CD8-positive, alpha-beta memory T cell (primary cell): Measurements from ENCODE around the gene KCNAB1. TPM values are rescaled to one million over a fixed set of nuclear protein-coding genes. Genes with fewer than 3 reads are reported as not detected.
"Not testable (repeated sequence)": the region's sequence is repeated elsewhere in the genome, so short reads cannot be mapped to it uniquely, and the experiment has no call there.

Experiments used
- CTCF ChIA-PET: fragments of 350-600 bp; sonication (Branson Sonifier 250); formaldehyde crosslinking; loops from one replicate; lab custom pipeline; 2021; ENCODE audit warnings: antibody characterized with exemption; lab: Charles Lee
- POLR2A ChIA-PET: fragments of 350-600 bp; sonication (Branson Sonifier 250); formaldehyde crosslinking; loops from one replicate; lab custom pipeline; 2021; ENCODE audit warnings: antibody characterized with exemption; lab: Charles Lee
- DNase-seq, 5 donors: peaks; one replicate each; pipeline versions ENCODE4 v3.0.0 to v3.0.0-alpha.2; 2020 to 2022; ENCODE audit warnings: mixed read lengths in 1 of 5
- H3K27ac ChIP-seq: one replicate; pipeline ENCODE4 v1.7.0; 2013; ENCODE audit warnings: low read depth, mild to moderate bottlenecking, low read length, moderate library complexity
- H3K27me3 ChIP-seq: 2 replicates; pipeline ENCODE4 v1.7.0; 2013; ENCODE audit warnings: low read length, mild to moderate bottlenecking; ENCODE audit not compliant: insufficient read depth, poor library complexity, severe bottlenecking
- H3K36me3 ChIP-seq: 2 replicates; pipeline ENCODE4 v1.7.0; 2013; ENCODE audit warnings: mild to moderate bottlenecking, low read length, moderate library complexity; ENCODE audit not compliant: insufficient read depth
- H3K4me1 ChIP-seq: 2 replicates; pipeline ENCODE4 v1.7.0; 2013; ENCODE audit warnings: mild to moderate bottlenecking, low read length, moderate library complexity; ENCODE audit not compliant: insufficient read depth
- H3K4me3 ChIP-seq: 2 replicates; pipeline ENCODE4 v1.7.0; 2013; ENCODE audit warnings: mild to moderate bottlenecking, low read length
- H3K9me3 ChIP-seq: 2 replicates; pipeline ENCODE4 v1.7.0; 2013; ENCODE audit warnings: mild to moderate bottlenecking, low read length
- H3K27ac Mint-ChIP-seq, 8 donors: one replicate each; pipeline ENCODE4 v1.8.0; 2020 to 2021; ENCODE audit warnings: mixed read lengths in 8 of 8, mild to moderate bottlenecking in 6 of 8, inconsistent platforms in 3 of 8, moderate library complexity in 3 of 8
- H3K27me3 Mint-ChIP-seq, 2 donors: one replicate each; pipeline ENCODE4 v1.8.0; 2020 to 2021; ENCODE audit warnings: mixed read lengths in 2 of 2, mild to moderate bottlenecking in 1 of 2, moderate library complexity in 1 of 2
- H3K36me3 Mint-ChIP-seq, 3 donors: one replicate each; pipeline ENCODE4 v1.8.0; 2020 to 2021; ENCODE audit warnings: mixed read lengths in 3 of 3, inconsistent platforms in 1 of 3, mild to moderate bottlenecking in 1 of 3
- H3K4me1 Mint-ChIP-seq, 3 donors: one replicate each; pipeline ENCODE4 v1.8.0; 2020 to 2021; ENCODE audit warnings: mixed read lengths in 3 of 3, inconsistent platforms in 1 of 3, mild to moderate bottlenecking in 1 of 3
- H3K4me3 Mint-ChIP-seq, 7 donors: one replicate each; pipeline ENCODE4 v1.8.0; 2020 to 2021; ENCODE audit warnings: mixed read lengths in 7 of 7, mild to moderate bottlenecking in 6 of 7, moderate library complexity in 4 of 7, inconsistent platforms in 2 of 7
- H3K9me3 Mint-ChIP-seq, 5 donors: one replicate each; pipeline ENCODE4 v1.8.0; 2020 to 2022; ENCODE audit warnings: mixed read lengths in 5 of 5, mild to moderate bottlenecking in 3 of 5, moderate library complexity in 2 of 5, inconsistent platforms in 1 of 5
- polyA plus RNA-seq: library from polyadenylated mRNA; unstranded; fragments of 300-500 nt; fragmentation: Illumina TruSeq; gene quantifications from one replicate; pipeline ENCODE4 v1.2.3, GENCODE V29; 2021
- total RNA-seq, 2 experiments: library from RNA; stranded (reverse); gene quantifications; one replicate each; pipeline ENCODE4 v1.2.3, GENCODE V29; 2021

Gene KCNAB1
- total and polyA plus RNA-seq, 3 experiments from 2014 or later: 0.32 TPM; not detected in 2

DNA sequence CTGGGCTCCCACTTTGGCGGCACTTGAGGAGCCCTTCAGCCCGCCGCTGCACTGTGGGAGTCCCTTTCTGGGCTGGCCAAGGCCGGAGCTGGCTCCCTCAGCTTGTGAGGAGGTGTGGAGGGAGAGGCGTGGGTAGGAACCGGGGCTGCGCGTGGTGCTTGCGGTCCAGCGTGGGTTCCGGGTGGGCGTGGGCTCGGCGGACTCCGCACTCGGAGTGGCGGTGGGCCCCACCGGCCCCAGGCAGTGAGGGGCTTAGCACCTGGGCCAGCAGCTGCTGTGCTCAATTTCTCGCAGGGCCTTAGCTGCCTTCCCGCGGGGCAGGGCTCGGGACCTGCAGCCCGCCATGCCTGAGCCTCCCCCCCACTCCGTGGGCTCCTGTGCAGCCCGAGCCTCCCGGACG is 21.0 kb upstream of the KCNAB1 start:
- CTCF ChIA-PET: interaction anchor here (0.6 kb wide), 1 partner anchor 1193 kb away, joined by 3 read pairs; no protein-coding TSS in a partner anchor
- POLR2A ChIA-PET, DNase-seq, H3K9me3 ChIP-seq, H3K27ac ChIP-seq, H3K9me3 Mint-ChIP-seq, H3K4me1 Mint-ChIP-seq, H3K4me3 Mint-ChIP-seq, H3K4me3 ChIP-seq, H3K27me3 ChIP-seq, H3K36me3 Mint-ChIP-seq, H3K4me1 ChIP-seq, H3K27ac Mint-ChIP-seq, H3K36me3 ChIP-seq: not testable (repeated sequence)
- H3K27me3 Mint-ChIP-seq: peaks cover 0 to 15% of the 10 kb centered on the region in 2 donors

- H3K9me3 Mint-ChIP-seq, H3K4me3 Mint-ChIP-seq, H3K27ac Mint-ChIP-seq, H3K27ac ChIP-seq, H3K36me3 ChIP-seq, H3K27me3 ChIP-seq, H3K4me3 ChIP-seq, H3K9me3 ChIP-seq, POLR2A ChIA-PET, H3K4me1 Mint-ChIP-seq, DNase-seq, H3K36me3 Mint-ChIP-seq, H3K4me1 ChIP-seq: not testable (repeated sequence)
- CTCF ChIA-PET: interaction anchor here (0.6 kb wide), 1 partner anchor 1193 kb away, joined by 3 read pairs; no protein-coding TSS in a partner anchor
- peaks cover 0 to 18% of the 10 kb centered on the region in 2 donors for H3K27me3 Mint-ChIP-seq
Observed at GRCh38 chr3:156099984-156100383, 20.4 kb upstream of the KCNAB1 start.

DNA sequence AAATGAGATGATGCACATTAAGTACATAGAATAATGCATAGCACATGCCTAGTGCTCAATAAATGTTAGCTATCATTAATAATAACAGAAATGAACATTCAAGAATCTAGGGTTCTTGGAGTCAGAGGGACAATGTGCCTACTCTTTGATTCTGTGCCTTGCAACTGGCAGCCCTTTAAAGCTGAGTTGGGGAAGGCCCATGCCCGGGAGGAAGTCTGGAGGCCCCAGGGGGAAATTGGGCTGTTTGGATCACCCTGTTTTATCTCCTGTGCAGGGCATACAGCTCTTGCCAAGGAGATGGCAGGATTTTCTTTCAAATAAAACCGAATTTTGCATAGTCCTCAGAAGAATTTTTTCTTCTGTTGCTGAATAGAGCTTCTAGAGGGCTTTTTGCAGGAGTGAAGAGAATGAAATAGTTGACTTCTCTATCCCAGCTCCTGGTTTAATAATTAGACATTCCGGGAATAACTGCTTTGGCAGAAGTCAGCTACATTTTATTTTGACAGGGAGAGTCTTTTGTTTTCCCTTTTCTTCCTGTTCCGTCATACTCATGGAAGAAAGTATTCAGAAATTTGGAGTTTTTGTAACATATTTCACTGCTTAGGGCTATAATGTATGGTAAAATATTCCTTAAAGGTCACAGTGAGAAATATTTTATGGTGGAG is 18.0 kb upstream of the KCNAB1 start:
- H3K27me3 ChIP-seq: no peaks in the 10 kb centered on the region
- Mint-ChIP-seq H3K36me3 (no peaks in the 10 kb centered on the region), H3K27ac (no peak overlapping the region), H3K9me3 (no peaks in the 10 kb centered on the region), H3K4me1 (no peaks in the 10 kb centered on the region), H3K27me3 (peaks cover 3 to 21% of the 10 kb centered on the region in 2 donors), H3K4me3 (no peak overlapping the region)
- POLR2A ChIA-PET: no interaction called here
- CTCF ChIA-PET: no interaction called here
- no peaks in the 10 kb centered on the region for H3K9me3 ChIP-seq
- no peaks in the 10 kb centered on the region for H3K36me3 ChIP-seq
- H3K27ac ChIP-seq: no peak overlapping the region
- no peak overlapping the region for H3K4me3 ChIP-seq
- DNase-seq: no peak
- H3K4me1 ChIP-seq: no peaks in the 10 kb centered on the region

DNA sequence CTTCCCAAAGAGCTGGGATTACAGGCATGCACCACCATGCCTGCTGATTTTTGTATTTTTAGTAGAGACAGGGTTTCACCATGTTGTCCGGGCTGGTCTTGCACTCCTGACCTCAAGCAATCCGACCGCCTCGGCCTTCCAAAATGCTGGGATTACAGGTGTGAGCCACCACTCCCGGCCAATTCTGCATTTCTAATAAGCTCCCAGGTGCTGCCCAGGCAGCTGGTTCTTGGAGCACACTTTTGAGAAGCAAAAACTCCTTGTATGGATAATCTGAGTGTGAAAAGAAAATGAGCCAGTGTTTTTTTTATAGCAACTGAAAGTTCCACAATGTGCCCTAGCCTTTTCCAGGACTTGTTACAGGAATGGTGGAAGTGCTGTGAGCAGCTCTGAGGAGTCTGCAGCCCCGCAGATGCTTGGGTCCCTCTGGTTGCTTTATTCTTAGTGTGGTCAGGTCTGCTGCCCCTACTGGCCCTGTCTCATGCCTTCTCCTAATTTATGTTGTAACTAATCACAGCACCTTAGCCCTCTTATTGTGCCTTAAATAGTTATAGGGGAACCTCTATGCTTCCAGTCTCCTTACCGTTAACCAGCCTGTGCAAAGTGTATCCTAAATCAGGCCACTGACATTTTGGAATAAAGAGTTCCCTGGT is 13.5 kb upstream of the KCNAB1 start:
- CTCF ChIA-PET: interaction anchor here (1.2 kb wide), 1 partner anchor 19 kb away, joined by 3 read pairs; no protein-coding TSS in a partner anchor
- Mint-ChIP-seq H3K36me3 (no peaks in the 10 kb centered on the region), H3K27ac (peak overlapping the region in 1 of 8 donors; percentile 39), H3K9me3 (no peaks in the 10 kb centered on the region), H3K4me1 (no peaks in the 10 kb centered on the region), H3K27me3 (peaks cover 3 to 25% of the 10 kb centered on the region in 2 donors), H3K4me3 (no peak overlapping the region)
- Histone ChIP-seq H3K36me3 (no peaks in the 10 kb centered on the region), H3K4me1 (no peaks in the 10 kb centered on the region), H3K27ac (no peak overlapping the region), H3K4me3 (no peak overlapping the region), H3K27me3 (no peaks in the 10 kb centered on the region), H3K9me3 (no peaks in the 10 kb centered on the region)
- no peak for DNase-seq
- POLR2A ChIA-PET: no interaction called here

GRCh38 chr3:156107504-156107903 is 12.9 kb upstream of the KCNAB1 start:
- Histone ChIP-seq H3K4me1 (no peaks in the 10 kb centered on the region), H3K27me3 (no peaks in the 10 kb centered on the region), H3K9me3 (no peaks in the 10 kb centered on the region), H3K36me3 (no peaks in the 10 kb centered on the region), H3K4me3 (no peak overlapping the region), H3K27ac (no peak overlapping the region)
- ChIA-PET POLR2A (no interaction called here), CTCF (interaction anchor here (1.2 kb wide), 1 partner anchor 18 kb away, joined by 3 read pairs; no protein-coding TSS in a partner anchor)
- Mint-ChIP-seq H3K4me3 (no peak overlapping the region), H3K4me1 (no peaks in the 10 kb centered on the region), H3K27me3 (peaks cover 3 to 28% of the 10 kb centered on the region in 2 donors), H3K27ac (no peak overlapping the region), H3K9me3 (no peaks in the 10 kb centered on the region), H3K36me3 (no peaks in the 10 kb centered on the region)
- DNase-seq: no peak

GRCh38 chr3:156108616-156109015 is 11.8 kb upstream of the KCNAB1 start:
- DNase-seq: no peak
- H3K4me3 Mint-ChIP-seq: no peak overlapping the region
- Histone ChIP-seq H3K27me3 (no peaks in the 10 kb centered on the region), H3K4me3 (no peak overlapping the region), H3K4me1 (no peaks in the 10 kb centered on the region), H3K27ac (no peak overlapping the region), H3K9me3 (no peaks in the 10 kb centered on the region), H3K36me3 (no peaks in the 10 kb centered on the region)
- ChIA-PET POLR2A (no interaction called here), CTCF (no interaction called here)
- no peaks in the 10 kb centered on the region for H3K9me3 Mint-ChIP-seq
- H3K27ac Mint-ChIP-seq: no peak overlapping the region
- peaks cover 0 to 1% (median 0%) of the 10 kb centered on the region in 3 donors for H3K36me3 Mint-ChIP-seq
- H3K27me3 Mint-ChIP-seq: peaks cover 4 to 30% of the 10 kb centered on the region in 2 donors
- no peaks in the 10 kb centered on the region for H3K4me1 Mint-ChIP-seq

- Mint-ChIP-seq H3K4me1 (no peaks in the 10 kb centered on the region), H3K36me3 (peaks cover 0 to 4% (median 0%) of the 10 kb centered on the region in 3 donors), H3K27ac (no peak overlapping the region), H3K9me3 (no peaks in the 10 kb centered on the region), H3K27me3 (peaks cover 6 to 33% of the 10 kb centered on the region in 2 donors), H3K4me3 (no peak overlapping the region)
- Histone ChIP-seq H3K27me3 (no peaks in the 10 kb centered on the region), H3K9me3 (no peaks in the 10 kb centered on the region), H3K4me3 (no peak overlapping the region), H3K36me3 (no peaks in the 10 kb centered on the region), H3K4me1 (no peaks in the 10 kb centered on the region), H3K27ac (no peak overlapping the region)
- CTCF ChIA-PET: no interaction called here
- no peak for DNase-seq
- POLR2A ChIA-PET: no interaction called here
Observed at GRCh38 chr3:156109989-156110388, 10.4 kb upstream of the KCNAB1 start.

DNA sequence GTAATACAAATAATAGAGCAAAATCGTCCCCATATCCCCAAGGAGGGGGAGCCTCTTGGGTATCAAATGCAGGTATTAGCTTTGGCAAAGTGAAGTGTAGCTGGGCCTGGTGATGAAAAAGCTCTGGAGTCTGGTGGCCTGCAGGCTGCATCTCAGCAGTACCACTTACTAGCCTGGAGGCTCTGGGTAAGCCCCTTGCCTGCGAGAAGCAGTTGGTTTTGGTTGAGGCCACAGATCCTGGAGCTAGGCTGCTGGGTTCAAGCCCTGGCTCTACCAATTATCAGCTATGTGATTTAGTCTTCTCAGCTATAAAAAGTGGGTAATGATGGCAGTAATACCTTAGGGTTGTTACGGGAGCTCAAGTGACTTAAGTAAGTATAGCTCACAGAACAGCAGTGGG is 6.1 kb downstream of the KCNAB1 start:
- Histone ChIP-seq H3K4me3 (no peak overlapping the region), H3K27ac (no peak overlapping the region), H3K4me1 (no peaks in the 10 kb centered on the region), H3K27me3 (no peaks in the 10 kb centered on the region), H3K9me3 (no peaks in the 10 kb centered on the region), H3K36me3 (no peaks in the 10 kb centered on the region)
- Mint-ChIP-seq H3K27me3 (peaks cover 0 to 30% of the 10 kb centered on the region in 2 donors), H3K9me3 (no peaks in the 10 kb centered on the region), H3K4me3 (no peak overlapping the region), H3K27ac (no peak overlapping the region), H3K4me1 (no peaks in the 10 kb centered on the region), H3K36me3 (no peaks in the 10 kb centered on the region)
- ChIA-PET POLR2A (no interaction called here), CTCF (interaction anchor here (0.6 kb wide), 1 partner anchor 12 kb away, joined by 3 read pairs; no protein-coding TSS in a partner anchor)
- DNase-seq: no peak
